ENCODE measurements around the gene LRP1B.

DNA sequence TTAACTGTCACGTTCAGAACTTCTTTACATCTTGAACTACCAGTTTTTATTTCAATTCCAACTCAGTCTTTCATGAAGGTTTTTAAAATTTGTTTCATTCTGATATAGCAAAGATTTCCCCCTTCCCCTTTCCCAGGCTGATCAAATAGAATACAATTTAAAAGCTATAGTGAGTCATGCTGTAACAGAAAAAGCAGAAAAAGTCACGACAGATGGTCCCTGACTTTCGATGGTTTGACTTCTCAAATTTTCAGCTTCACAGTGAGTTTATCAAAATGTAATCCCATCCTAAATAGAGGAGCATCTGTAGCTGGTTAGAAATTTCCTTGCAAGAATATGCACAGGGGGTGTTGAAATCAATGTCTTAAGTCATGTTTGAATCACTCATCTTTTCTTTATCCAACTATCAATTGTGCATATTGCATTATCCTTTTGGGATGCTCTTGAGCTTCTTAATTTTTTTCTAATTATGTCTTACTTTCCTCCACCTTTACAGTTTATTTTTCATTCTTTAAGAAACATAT is 500.3 kb downstream of the LRP1B start:
- TF ChIP-seq, protein P1, sequence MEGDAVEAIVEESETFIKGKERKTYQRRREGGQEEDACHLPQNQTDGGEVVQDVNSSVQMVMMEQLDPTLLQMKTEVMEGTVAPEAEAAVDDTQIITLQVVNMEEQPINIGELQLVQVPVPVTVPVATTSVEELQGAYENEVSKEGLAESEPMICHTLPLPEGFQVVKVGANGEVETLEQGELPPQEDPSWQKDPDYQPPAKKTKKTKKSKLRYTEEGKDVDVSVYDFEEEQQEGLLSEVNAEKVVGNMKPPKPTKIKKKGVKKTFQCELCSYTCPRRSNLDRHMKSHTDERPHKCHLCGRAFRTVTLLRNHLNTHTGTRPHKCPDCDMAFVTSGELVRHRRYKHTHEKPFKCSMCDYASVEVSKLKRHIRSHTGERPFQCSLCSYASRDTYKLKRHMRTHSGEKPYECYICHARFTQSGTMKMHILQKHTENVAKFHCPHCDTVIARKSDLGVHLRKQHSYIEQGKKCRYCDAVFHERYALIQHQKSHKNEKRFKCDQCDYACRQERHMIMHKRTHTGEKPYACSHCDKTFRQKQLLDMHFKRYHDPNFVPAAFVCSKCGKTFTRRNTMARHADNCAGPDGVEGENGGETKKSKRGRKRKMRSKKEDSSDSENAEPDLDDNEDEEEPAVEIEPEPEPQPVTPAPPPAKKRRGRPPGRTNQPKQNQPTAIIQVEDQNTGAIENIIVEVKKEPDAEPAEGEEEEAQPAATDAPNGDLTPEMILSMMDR (conservative IDR thresholded peaks at IDR 0.05 in 1 of 2, IDR thresholded peaks at IDR 0.05 in 1 of 2; ENCODE audit: low read depth in 1 of 2, low read length in 2 of 2): no peak
- TF ChIP-seq EZH2 (IDR thresholded peaks at IDR 0.05; ENCODE audit: low read length, missing control alignments): no peak

Measured in fibroblast of lung (primary cell).